Measurements from ENCODE around the gene FCRLA.
A peak's percentile ranks its signal among the peaks of the same experiment; 100 is the strongest.
"Not testable (repeated sequence)": the region's sequence is repeated elsewhere in the genome, so short reads cannot be mapped to it uniquely, and the experiment has no call there.

FCRLA gene

GRCh38 chr1:161678500-161678899, 28.5 kb upstream of the FCRLA start:
- Histone ChIP-seq H3K9me3 (ENCODE audit: insufficient read depth, low read length) (no peaks in the 10 kb centered on the region), H3K9ac (ENCODE audit: low read length) (no peak overlapping the region), H4K20me1 (ENCODE audit: insufficient read depth, low read length) (no peaks in the 10 kb centered on the region), H3K27me3 (ENCODE audit: low read depth, low read length) (no peaks in the 10 kb centered on the region; the same call in 1 of the 2 replicates), H3K4me2 (ENCODE audit: low read length) (no peak overlapping the region), H3K79me2 (ENCODE audit: low read length) (no peaks in the 10 kb centered on the region), H3K27ac (ENCODE audit: low read length) (no peak overlapping the region), H3K4me1 (ENCODE audit: low read length) (no peaks in the 10 kb centered on the region), H2AFZ (ENCODE audit: low read depth, low read length) (no peak overlapping the region), H3K4me3 (ENCODE audit: low read length) (no peak overlapping the region), H3K36me3 (replicated peaks; ENCODE audit: low read depth, low read length) (no peaks in the 10 kb centered on the region)
- no peak for TF ChIP-seq EZH2phosphoT487 (IDR thresholded peaks at IDR 0.05; ENCODE audit: low read depth)
- no peak for TF ChIP-seq CTCF (IDR thresholded peaks at IDR 0.05; ENCODE audit: low read depth, low read length)

GRCh38 chr1:161681879-161682278, 25.1 kb upstream of the FCRLA start:
- H4K20me1 ChIP-seq (ENCODE audit: insufficient read depth, low read length) = no peaks in the 10 kb centered on the region
- H3K4me3 ChIP-seq (ENCODE audit: low read length) = no peak overlapping the region
- no peaks in the 10 kb centered on the region for H3K9me3 ChIP-seq (ENCODE audit: insufficient read depth, low read length)
- no peaks in the 10 kb centered on the region for H3K4me1 ChIP-seq (ENCODE audit: low read length)
- H3K27ac ChIP-seq (ENCODE audit: low read length) = no peak overlapping the region
- no peaks in the 10 kb centered on the region for H3K79me2 ChIP-seq (ENCODE audit: low read length)
- no peak overlapping the region for H3K4me2 ChIP-seq (ENCODE audit: low read length)
- no peak overlapping the region for H2AFZ ChIP-seq (ENCODE audit: low read depth, low read length)
- no peak for TF ChIP-seq CTCF (IDR thresholded peaks at IDR 0.05; ENCODE audit: low read depth, low read length)
- no peak for TF ChIP-seq EZH2phosphoT487 (IDR thresholded peaks at IDR 0.05; ENCODE audit: low read depth)
- no peaks in the 10 kb centered on the region; the same call in 1 of the 2 replicates for H3K27me3 ChIP-seq (ENCODE audit: low read depth, low read length)
- no peak overlapping the region for H3K9ac ChIP-seq (ENCODE audit: low read length)
- H3K36me3 ChIP-seq (replicated peaks; ENCODE audit: low read depth, low read length) = no peaks in the 10 kb centered on the region

DNA sequence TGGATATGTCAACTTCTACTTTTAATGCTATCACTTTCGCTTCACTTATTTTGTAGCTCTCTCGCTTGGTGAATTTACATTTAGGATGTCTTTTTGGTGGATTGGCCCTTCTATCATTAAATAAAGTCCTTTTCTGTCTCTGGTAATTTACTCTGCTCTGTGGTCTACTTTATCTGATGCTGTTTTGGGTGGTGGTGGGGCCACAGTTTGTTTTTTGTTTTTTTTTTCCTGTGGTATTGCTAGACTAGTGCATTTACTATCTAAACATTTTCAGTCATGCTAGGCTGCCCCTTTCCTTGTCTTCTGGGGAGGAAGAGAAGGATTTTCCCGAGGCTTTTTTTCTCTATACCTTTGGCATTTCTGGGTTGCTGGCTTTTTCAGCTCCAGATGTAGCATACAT, 18.1 kb upstream of the FCRLA start:
- H3K79me2 ChIP-seq (ENCODE audit: low read length) = no peaks in the 10 kb centered on the region
- no peaks in the 10 kb centered on the region for H4K20me1 ChIP-seq (ENCODE audit: insufficient read depth, low read length)
- H3K9me3 ChIP-seq (ENCODE audit: insufficient read depth, low read length) = no peaks in the 10 kb centered on the region
- H3K9ac ChIP-seq (ENCODE audit: low read length) = 0 out of 2 replicates have a peak overlapping the region, but pooled peaks have one; percentile 21
- H3K27me3 ChIP-seq (ENCODE audit: low read depth, low read length) = no peaks in the 10 kb centered on the region
- H3K4me1 ChIP-seq (ENCODE audit: low read length) = peaks cover 10% of the 10 kb centered on the region
- no peak overlapping the region; the same call in 1 of the 2 replicates for H2AFZ ChIP-seq (ENCODE audit: low read depth, low read length)
- H3K4me3 ChIP-seq (ENCODE audit: low read length) = peak overlapping the region; percentile 36
- no peak overlapping the region for H3K27ac ChIP-seq (ENCODE audit: low read length)
- no peak for TF ChIP-seq EZH2phosphoT487 (IDR thresholded peaks at IDR 0.05; ENCODE audit: low read depth)
- no peak for TF ChIP-seq CTCF (IDR thresholded peaks at IDR 0.05; ENCODE audit: low read depth, low read length)
- H3K36me3 ChIP-seq (replicated peaks; ENCODE audit: low read depth, low read length) = no peaks in the 10 kb centered on the region
- H3K4me2 ChIP-seq (ENCODE audit: low read length) = peak overlapping the region; percentile 70

DNA sequence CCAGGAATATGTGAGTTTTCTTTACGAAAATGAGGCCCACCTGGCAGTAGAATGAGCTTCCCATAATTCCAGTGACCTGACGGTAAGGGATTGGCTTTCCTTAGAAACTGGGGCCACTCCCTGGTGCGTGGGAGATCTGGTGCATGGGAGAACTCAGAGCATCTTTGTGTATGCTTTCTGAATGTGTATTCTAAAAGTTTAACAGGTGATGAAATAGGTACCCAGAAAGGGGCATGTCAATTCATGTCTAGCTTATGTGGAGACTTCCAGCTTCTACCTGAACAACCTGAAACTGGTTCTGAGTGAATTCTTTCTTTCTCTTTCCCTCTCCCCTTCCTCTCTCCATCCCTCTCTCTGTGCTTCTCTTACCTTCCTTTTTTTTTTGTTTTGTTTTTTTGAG, 15.2 kb upstream of the FCRLA start:
- Histone ChIP-seq H3K36me3 (replicated peaks; ENCODE audit: low read depth, low read length) (no peaks in the 10 kb centered on the region), H3K79me2 (ENCODE audit: low read length) (no peaks in the 10 kb centered on the region), H3K4me2 (ENCODE audit: low read length) (no peak overlapping the region), H3K27ac (ENCODE audit: low read length) (no peak overlapping the region), H3K4me1 (ENCODE audit: low read length) (peaks cover 10% of the 10 kb centered on the region), H3K9me3 (ENCODE audit: insufficient read depth, low read length) (no peaks in the 10 kb centered on the region), H4K20me1 (ENCODE audit: insufficient read depth, low read length) (no peaks in the 10 kb centered on the region), H3K4me3 (ENCODE audit: low read length) (no peak overlapping the region), H3K27me3 (ENCODE audit: low read depth, low read length) (no peaks in the 10 kb centered on the region), H3K9ac (ENCODE audit: low read length) (no peak overlapping the region), H2AFZ (ENCODE audit: low read depth, low read length) (no peak overlapping the region)
- no peak for TF ChIP-seq EZH2phosphoT487 (IDR thresholded peaks at IDR 0.05; ENCODE audit: low read depth)
- no peak for TF ChIP-seq CTCF (IDR thresholded peaks at IDR 0.05; ENCODE audit: low read depth, low read length)

- not testable (repeated sequence) for H3K4me1 ChIP-seq (ENCODE audit: low read length); H3K9ac ChIP-seq (ENCODE audit: low read length); H3K9me3 ChIP-seq (ENCODE audit: insufficient read depth, low read length); H2AFZ ChIP-seq (ENCODE audit: low read depth, low read length); H3K4me2 ChIP-seq (ENCODE audit: low read length); H3K27ac ChIP-seq (ENCODE audit: low read length); H4K20me1 ChIP-seq (ENCODE audit: insufficient read depth, low read length); H3K36me3 ChIP-seq (replicated peaks; ENCODE audit: low read depth, low read length); H3K4me3 ChIP-seq (ENCODE audit: low read length); H3K79me2 ChIP-seq (ENCODE audit: low read length); H3K27me3 ChIP-seq (ENCODE audit: low read depth, low read length)
Measured at GRCh38 chr1:161693020-161693712, 13.9 kb upstream of the FCRLA start.

GRCh38 chr1:161698302-161698701, 8.7 kb upstream of the FCRLA start:
- H4K20me1 ChIP-seq (ENCODE audit: insufficient read depth, low read length); H3K9me3 ChIP-seq (ENCODE audit: insufficient read depth, low read length); H3K36me3 ChIP-seq (replicated peaks; ENCODE audit: low read depth, low read length); H3K79me2 ChIP-seq (ENCODE audit: low read length); H3K4me1 ChIP-seq (ENCODE audit: low read length); H3K27me3 ChIP-seq (ENCODE audit: low read depth, low read length); H2AFZ ChIP-seq (ENCODE audit: low read depth, low read length); H3K4me3 ChIP-seq (ENCODE audit: low read length); H3K27ac ChIP-seq (ENCODE audit: low read length); H3K4me2 ChIP-seq (ENCODE audit: low read length); H3K9ac ChIP-seq (ENCODE audit: low read length): not testable (repeated sequence)
